ENCODE data around the gene RRAS. TPM values are rescaled to one million over a fixed set of nuclear protein-coding genes. Genes with fewer than 3 reads are reported as not detected.

RRAS gene
- total RNA-seq = 26.0 to 28.6 TPM (median 26.9 TPM) in 3 replicates

DNA sequence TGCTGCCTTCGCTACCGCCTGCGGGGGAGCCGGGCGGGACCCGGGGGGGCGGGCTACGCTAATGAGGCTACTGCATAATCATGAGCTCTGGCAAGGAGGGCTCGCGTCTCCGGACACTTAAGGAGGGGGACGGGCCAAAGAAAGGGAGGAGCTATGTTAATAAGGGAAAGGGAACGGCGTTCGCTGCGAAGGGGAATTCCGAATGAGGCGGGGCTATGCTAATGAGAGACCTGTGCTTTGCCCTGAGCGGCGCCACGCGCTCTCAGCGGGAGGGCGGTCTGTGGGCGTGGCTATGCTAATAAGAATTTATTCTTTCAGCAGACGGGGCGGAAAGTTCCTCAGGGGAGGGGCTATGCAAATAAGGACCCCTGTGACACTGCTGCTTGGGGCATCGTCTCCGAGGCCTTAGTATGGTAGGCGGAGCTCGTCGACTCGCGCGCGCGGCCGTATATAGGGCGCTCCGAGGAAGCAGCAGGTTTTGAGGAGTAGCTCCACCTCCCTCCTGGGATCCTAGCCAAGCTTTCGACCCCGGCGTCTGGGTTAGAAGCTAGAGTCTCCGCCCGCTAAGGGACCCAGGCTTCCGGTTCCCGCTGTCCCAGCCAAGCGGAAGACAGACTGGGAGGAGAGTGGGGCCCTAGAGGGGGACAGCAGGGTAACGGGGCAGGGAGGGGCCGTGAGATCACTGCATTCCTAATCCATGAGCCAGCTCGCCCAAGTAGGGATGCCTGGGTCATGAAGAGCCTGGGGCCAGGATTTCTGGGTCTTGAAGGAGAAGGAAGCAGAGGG is at the start of gene RRAS:
Gene RRAS (minus strand): TSS at position 31 of the 786 bp plus-strand sequence. CDS start 45 bp downstream, outside the sequence.
- peaks cover 65% of the 10 kb centered on the region for H3K4me1 Mint-ChIP-seq
- no peaks in the 10 kb centered on the region for H3K9me3 Mint-ChIP-seq
- peak; percentile 99 for DNase-seq (ENCODE audit: low spot score in 2 of 2, unreplicated experiment in 2 of 2)
- peak within 1 kb of the TSS; percentile 100 for H3K27ac Mint-ChIP-seq
- H3K4me3 Mint-ChIP-seq = peak within 1 kb of the TSS; percentile 97
- no peaks in the 10 kb centered on the region for H3K36me3 Mint-ChIP-seq
- H3K27me3 Mint-ChIP-seq (ENCODE audit: low read depth) = no peaks in the 10 kb centered on the region
- TF ChIP-seq, protein P1, sequence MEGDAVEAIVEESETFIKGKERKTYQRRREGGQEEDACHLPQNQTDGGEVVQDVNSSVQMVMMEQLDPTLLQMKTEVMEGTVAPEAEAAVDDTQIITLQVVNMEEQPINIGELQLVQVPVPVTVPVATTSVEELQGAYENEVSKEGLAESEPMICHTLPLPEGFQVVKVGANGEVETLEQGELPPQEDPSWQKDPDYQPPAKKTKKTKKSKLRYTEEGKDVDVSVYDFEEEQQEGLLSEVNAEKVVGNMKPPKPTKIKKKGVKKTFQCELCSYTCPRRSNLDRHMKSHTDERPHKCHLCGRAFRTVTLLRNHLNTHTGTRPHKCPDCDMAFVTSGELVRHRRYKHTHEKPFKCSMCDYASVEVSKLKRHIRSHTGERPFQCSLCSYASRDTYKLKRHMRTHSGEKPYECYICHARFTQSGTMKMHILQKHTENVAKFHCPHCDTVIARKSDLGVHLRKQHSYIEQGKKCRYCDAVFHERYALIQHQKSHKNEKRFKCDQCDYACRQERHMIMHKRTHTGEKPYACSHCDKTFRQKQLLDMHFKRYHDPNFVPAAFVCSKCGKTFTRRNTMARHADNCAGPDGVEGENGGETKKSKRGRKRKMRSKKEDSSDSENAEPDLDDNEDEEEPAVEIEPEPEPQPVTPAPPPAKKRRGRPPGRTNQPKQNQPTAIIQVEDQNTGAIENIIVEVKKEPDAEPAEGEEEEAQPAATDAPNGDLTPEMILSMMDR (IDR thresholded peaks at IDR 0.05; ENCODE audit: unreplicated experiment) = no peak

DNA sequence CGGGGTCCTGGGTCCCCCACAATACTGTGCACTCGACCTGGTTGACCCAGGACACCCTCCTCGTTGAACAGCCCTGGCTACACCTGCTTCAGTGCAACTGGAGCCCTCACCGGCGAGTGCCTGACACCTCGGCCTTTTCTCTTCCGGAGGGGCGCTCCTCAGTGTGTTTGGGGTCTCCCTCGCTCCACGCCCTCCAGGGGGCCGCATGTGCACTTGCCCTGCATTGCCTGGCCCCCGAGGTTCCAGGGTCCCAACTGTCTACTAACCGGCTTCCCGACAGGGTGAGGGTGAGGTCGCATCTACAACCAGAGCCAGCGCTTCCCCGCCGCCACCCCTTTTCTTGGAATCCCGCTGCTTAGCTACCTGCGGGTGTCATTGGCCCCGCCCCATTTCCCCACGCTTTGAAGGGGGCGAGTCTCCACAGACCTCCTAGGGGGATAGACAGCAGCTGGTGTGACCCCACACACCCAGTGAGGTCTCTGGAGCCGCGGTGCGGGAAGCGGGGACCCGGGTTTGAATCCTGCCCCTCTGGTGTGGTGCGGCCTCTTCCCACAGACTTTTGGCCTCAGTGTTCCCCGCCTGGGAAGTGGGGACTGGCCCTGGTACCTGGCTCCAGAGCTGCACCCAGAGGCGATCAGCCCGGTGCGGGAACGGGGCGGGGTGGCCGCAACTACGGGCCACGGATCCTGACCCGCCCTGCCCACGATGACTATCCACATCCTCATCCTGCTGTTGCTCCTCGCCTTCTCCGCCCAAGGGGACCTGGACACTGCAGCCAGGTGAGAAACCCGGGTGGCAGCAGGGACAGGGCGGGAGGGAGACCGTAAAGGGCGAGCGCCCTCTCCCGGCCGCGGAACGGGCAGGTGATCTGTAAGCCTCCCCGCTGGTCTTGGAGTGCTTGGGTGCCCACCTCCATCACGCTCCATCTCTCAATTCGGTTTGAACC is 49.5 kb upstream of the RRAS start, which contains the start of gene ADM5:
Gene ADM5 (plus strand): TSS at position 462 of the 946 bp plus-strand sequence. CDS start 244 bp downstream, at position 706.
- peak within 1 kb of the TSS; percentile 91 for H3K27ac Mint-ChIP-seq
- peak in 1 of 2 experiments; percentile 63 for DNase-seq (ENCODE audit: low spot score in 2 of 2, unreplicated experiment in 2 of 2)
- no peaks in the 10 kb centered on the region for H3K9me3 Mint-ChIP-seq
- H3K36me3 Mint-ChIP-seq = peaks cover 16% of the 10 kb centered on the region
- TF ChIP-seq, protein P1 (IDR thresholded peaks at IDR 0.05; ENCODE audit: unreplicated experiment) = peak; percentile 34
- peaks cover 22% of the 10 kb centered on the region for H3K4me1 Mint-ChIP-seq
- H3K27me3 Mint-ChIP-seq (ENCODE audit: low read depth) = peaks cover 6% of the 10 kb centered on the region
- peak within 1 kb of the TSS; percentile 77 for H3K4me3 Mint-ChIP-seq

DNA sequence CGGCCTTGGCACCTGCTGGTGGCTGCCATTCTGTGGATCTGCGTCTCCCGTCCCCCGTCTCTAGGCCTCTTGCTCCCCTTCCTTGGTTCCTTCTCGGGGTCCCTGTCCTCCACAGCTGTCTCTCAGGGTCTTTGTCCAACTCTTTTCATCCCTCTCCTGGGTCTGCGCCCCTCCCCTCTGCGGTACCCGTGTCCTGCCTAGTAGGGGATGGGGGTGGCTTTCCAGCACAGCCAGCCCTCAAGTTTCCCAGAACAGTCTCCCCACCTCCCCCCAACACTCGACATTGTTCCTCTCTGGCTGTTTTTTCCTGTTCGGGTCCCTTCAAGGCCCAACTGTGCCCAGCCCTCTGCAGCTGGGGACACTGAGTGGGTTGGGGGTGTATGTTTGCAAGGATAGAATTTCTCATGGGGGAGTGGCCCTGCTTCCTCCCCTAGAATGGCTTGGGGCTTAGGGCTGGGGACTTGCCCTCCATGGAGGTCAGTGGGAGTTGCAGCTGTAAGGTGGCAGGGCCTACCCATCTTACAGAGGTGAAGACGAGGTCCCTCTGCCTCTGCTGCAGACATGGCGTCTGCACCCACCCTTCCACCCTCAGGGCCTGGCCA is 48.7 kb upstream of the RRAS start:
- no peak for DNase-seq (ENCODE audit: low spot score in 2 of 2, unreplicated experiment in 2 of 2)
- peaks cover 6% of the 10 kb centered on the region for H3K27me3 Mint-ChIP-seq (ENCODE audit: low read depth)
- no peak overlapping the region for H3K4me3 Mint-ChIP-seq
- H3K36me3 Mint-ChIP-seq = peaks cover 17% of the 10 kb centered on the region
- peaks cover 22% of the 10 kb centered on the region for H3K4me1 Mint-ChIP-seq
- H3K9me3 Mint-ChIP-seq = no peaks in the 10 kb centered on the region
- H3K27ac Mint-ChIP-seq = peak overlapping the region; percentile 66
- TF ChIP-seq, protein P1 (IDR thresholded peaks at IDR 0.05; ENCODE audit: unreplicated experiment) = no peak

DNA sequence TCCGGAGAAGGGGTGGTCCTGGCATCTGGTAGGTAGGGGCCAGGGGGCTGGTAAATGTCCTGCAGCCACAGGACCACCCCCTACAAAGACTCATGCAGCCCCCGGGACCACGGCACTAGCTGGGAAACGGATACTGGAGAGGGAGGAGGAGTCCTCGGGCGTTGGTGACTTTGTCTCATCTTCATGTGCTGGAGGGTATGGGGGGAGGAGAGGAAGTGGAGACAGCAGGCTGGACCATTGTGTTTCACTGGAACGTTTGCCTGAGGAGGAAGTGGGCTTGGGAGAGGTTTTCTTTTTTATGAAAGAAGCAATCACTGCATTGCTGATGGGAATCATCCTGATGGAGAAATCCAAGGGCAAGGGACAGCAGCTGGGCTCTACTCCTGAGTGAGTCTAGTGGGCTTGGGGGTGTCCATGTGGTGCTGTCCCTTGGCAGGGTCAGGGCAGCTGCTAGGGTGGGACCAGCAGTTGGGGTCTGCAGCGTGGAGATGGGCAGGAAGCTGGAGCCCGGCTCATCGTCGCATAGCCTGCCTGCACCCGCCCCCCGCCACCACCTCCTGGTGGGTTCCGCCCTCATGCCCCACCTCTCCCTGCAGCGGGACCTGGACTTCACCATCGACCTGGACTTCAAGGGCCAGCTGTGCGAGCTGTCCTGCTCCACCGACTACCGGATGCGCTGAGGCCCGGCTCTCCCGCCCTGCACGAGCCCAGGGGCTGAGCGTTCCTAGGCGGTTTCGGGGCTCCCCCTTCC is 47.8 kb upstream of the RRAS start:
- Mint-ChIP-seq H3K27me3 (ENCODE audit: low read depth) (peaks cover 6% of the 10 kb centered on the region), H3K27ac (peak overlapping the region; percentile 54), H3K4me1 (peaks cover 22% of the 10 kb centered on the region), H3K9me3 (no peaks in the 10 kb centered on the region), H3K4me3 (no peak overlapping the region), H3K36me3 (peaks cover 17% of the 10 kb centered on the region)
- TF ChIP-seq, protein P1 (IDR thresholded peaks at IDR 0.05; ENCODE audit: unreplicated experiment) = no peak
- no peak for DNase-seq (ENCODE audit: low spot score in 2 of 2, unreplicated experiment in 2 of 2)

DNA sequence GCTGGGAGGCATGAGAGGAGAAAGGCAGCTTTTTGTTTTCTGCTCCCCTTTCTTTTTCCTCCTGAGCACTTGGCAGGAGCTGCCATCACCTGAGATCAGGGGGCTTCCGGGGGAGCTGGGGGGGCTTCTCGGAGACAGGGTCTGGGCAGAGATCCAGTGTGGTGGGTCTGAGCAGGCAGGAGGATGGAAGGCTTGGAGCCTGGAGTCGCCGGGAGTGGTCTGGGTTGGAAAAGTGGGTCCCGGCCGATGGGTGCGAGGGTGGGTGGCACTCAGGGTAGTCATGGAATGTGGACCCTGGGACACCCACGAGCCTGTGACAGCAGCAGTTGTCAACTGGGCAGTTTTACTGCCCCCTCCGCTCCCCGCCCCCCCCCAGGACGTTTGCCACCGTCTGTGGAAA is 47.2 kb upstream of the RRAS start:
- H3K4me1 Mint-ChIP-seq = peaks cover 22% of the 10 kb centered on the region
- TF ChIP-seq, protein P1 (IDR thresholded peaks at IDR 0.05; ENCODE audit: unreplicated experiment) = no peak
- H3K27me3 Mint-ChIP-seq (ENCODE audit: low read depth) = peaks cover 6% of the 10 kb centered on the region
- peaks cover 21% of the 10 kb centered on the region for H3K36me3 Mint-ChIP-seq
- no peak overlapping the region for H3K4me3 Mint-ChIP-seq
- DNase-seq (ENCODE audit: low spot score in 2 of 2, unreplicated experiment in 2 of 2) = no peak
- H3K27ac Mint-ChIP-seq = no peak overlapping the region
- no peaks in the 10 kb centered on the region for H3K9me3 Mint-ChIP-seq
